H1 (cell line): ENCODE results near the gene PHKG2. TPM values are rescaled to one million over a fixed set of nuclear protein-coding genes. Genes with fewer than 3 reads are reported as not detected.
A peak's percentile ranks its signal among the peaks of the same experiment; 100 is the strongest.

Experiments
- ASH2L ChIP-seq: fragments of 200-600, 300-600 bp; sonication (generic); IDR thresholded peaks from one replicate; pipeline ENCODE4 v1.7.1; 2017; ENCODE audit warnings: low read length
- BRCA1 ChIP-seq: IDR thresholded peaks from 2 replicates; pipeline ENCODE4 v1.6.1; 2012; ENCODE audit warnings: low read depth, low read length, improper control_type of control experiment
- CBX5 ChIP-seq: fragments of 300-800, 300-1000 bp; sonication (generic); IDR thresholded peaks from 2 replicates; pipeline ENCODE4 v1.7.1; 2016; ENCODE audit warnings: antibody characterized with exemption, low read length, low read depth
- CBX8 ChIP-seq: fragments of 300-800, 300-1000 bp; sonication (generic); IDR thresholded peaks from 2 replicates; pipeline ENCODE4 v1.7.1; 2016; ENCODE audit warnings: low read depth, low read length, borderline replicate concordance
- CREB1 ChIP-seq: IDR thresholded peaks from 2 replicates; pipeline ENCODE4 v1.6.1; 2012; ENCODE audit warnings: inconsistent platforms
- CTBP2 ChIP-seq: IDR thresholded peaks from 2 replicates; pipeline ENCODE4 v1.7.0; 2011; ENCODE audit warnings: borderline replicate concordance, mild to moderate bottlenecking, moderate library complexity, mixed read lengths, low read length; ENCODE audit not compliant: insufficient read depth, insufficient read length
- EP300 ChIP-seq, 2 experiments: IDR thresholded peaks; 1 replicate in 1 of 2; 2 replicates in 1 of 2; pipeline ENCODE4 v1.6.1; 2011 to 2012; ENCODE audit warnings: low read depth in 2 of 2, low read length in 2 of 2, mild to moderate bottlenecking in 2 of 2, borderline replicate concordance in 1 of 2, inconsistent platforms in 1 of 2, moderate library complexity in 1 of 2
- FOSL1 ChIP-seq: IDR thresholded peaks from 2 replicates; pipeline ENCODE4 v1.6.1; 2011; ENCODE audit warnings: mild to moderate bottlenecking, low read depth, low read length, moderate library complexity; ENCODE audit not compliant: insufficient read depth
- KDM5A ChIP-seq: fragments of 200-600 bp; IDR thresholded peaks from 2 replicates; pipeline ENCODE4 v1.7.1; 2012; ENCODE audit warnings: mild to moderate bottlenecking, low read length, inconsistent platforms, mixed read lengths
- MAFK ChIP-seq: IDR thresholded peaks from 2 replicates; pipeline ENCODE4 v1.6.1; 2012; ENCODE audit warnings: low read depth, mild to moderate bottlenecking, improper control_type of control experiment, low read length
- NANOG ChIP-seq: IDR thresholded peaks from 2 replicates; pipeline ENCODE4 v1.6.1; 2011; ENCODE audit warnings: low read length, low read depth, mild to moderate bottlenecking, inconsistent platforms; ENCODE audit not compliant: insufficient read depth, poor library complexity, severe bottlenecking
- PHF8 ChIP-seq: fragments of 200-600 bp; sonication (generic); conservative IDR thresholded peaks from 2 replicates; pipeline ENCODE4 v1.7.1; 2012; ENCODE audit warnings: low read depth, mild to moderate bottlenecking, inconsistent platforms, low read length, moderate library complexity
- POLR2A ChIP-seq, 2 experiments: IDR thresholded peaks; 1 replicate in 1 of 2; 2 replicates in 1 of 2; pipeline ENCODE4 v1.6.1; 2011; ENCODE audit warnings: low read depth in 2 of 2, low read length in 2 of 2, mild to moderate bottlenecking in 2 of 2; ENCODE audit errors: control extremely low read depth in 1 of 2
- RAD21 ChIP-seq, 2 experiments: IDR thresholded peaks in 1 of 2; conservative IDR thresholded peaks in 1 of 2; 2 replicates each; pipeline ENCODE4 v1.6.1; 2011; ENCODE audit warnings: low read depth in 2 of 2, low read length in 2 of 2, improper control_type of control experiment in 1 of 2, inconsistent platforms in 1 of 2, mild to moderate bottlenecking in 1 of 2, moderate library complexity in 1 of 2
- RBBP5 ChIP-seq: IDR thresholded peaks from 2 replicates; pipeline ENCODE4 v1.7.1; 2012; ENCODE audit warnings: low read depth, mild to moderate bottlenecking, inconsistent platforms, low read length, moderate library complexity, borderline replicate concordance
- RFX5 ChIP-seq: IDR thresholded peaks from 2 replicates; pipeline ENCODE4 v1.6.1; 2011; ENCODE audit warnings: low read depth, low read length, improper control_type of control experiment, borderline replicate concordance
- RNF2 ChIP-seq: fragments of 200-900, 300-1000 bp; sonication (generic); IDR thresholded peaks from 2 replicates; pipeline ENCODE4 v1.7.1; 2016; ENCODE audit warnings: borderline replicate concordance, low read depth, mild to moderate bottlenecking, antibody characterized with exemption, low read length; ENCODE audit not compliant: poor library complexity, severe bottlenecking; ENCODE audit errors: missing control alignments
- SAP30 ChIP-seq: fragments of 300-600 bp; sonication (generic); IDR thresholded peaks from 2 replicates; pipeline ENCODE4 v1.7.1; 2012; ENCODE audit warnings: low read length, moderate library complexity, mild to moderate bottlenecking, inconsistent platforms; ENCODE audit not compliant: insufficient read depth, insufficient replicate concordance
- SIRT6 ChIP-seq: IDR thresholded peaks from one replicate; pipeline ENCODE4 v1.7.1; 2012; ENCODE audit warnings: low read length, inconsistent platforms
- SIX5 ChIP-seq: IDR thresholded peaks from 2 replicates; pipeline ENCODE4 v1.6.1; 2011; ENCODE audit warnings: mild to moderate bottlenecking, low read depth, low read length
- SP2 ChIP-seq: IDR thresholded peaks from 2 replicates; pipeline ENCODE4 v1.6.1; 2012; ENCODE audit warnings: mild to moderate bottlenecking, low read length, inconsistent platforms
- TAF1 ChIP-seq: IDR thresholded peaks from 2 replicates; pipeline ENCODE4 v1.6.1; 2011; ENCODE audit warnings: mild to moderate bottlenecking, low read depth, low read length
- TBP ChIP-seq: IDR thresholded peaks from 2 replicates; pipeline ENCODE4 v1.6.1; 2011; ENCODE audit warnings: low read depth, low read length, improper control_type of control experiment
- TEAD4 ChIP-seq: IDR thresholded peaks from 2 replicates; pipeline ENCODE4 v1.6.1; 2012; ENCODE audit warnings: low read depth, low read length, inconsistent platforms, mixed read lengths
- YY1 ChIP-seq: IDR thresholded peaks from 2 replicates; pipeline ENCODE4 v1.6.1; 2011; ENCODE audit warnings: low read depth, mild to moderate bottlenecking, low read length
- polyA plus RNA-seq, 7 experiments: library from polyadenylated mRNA; depleted of rRNA in 3 of 7; stranded (reverse) in 5 of 7; unstranded in 2 of 7; fragments of >200 nt in 5 of 7; fragments of 200-250 nt in 2 of 7; gene quantifications; 1 replicate in 5 of 7; 2 replicates in 1 of 7; 4 replicates in 1 of 7; pipeline versions ENCODE4 v1.2.1 to v1.2.3, GENCODE V29; 2011 to 2013; ENCODE audit warnings: missing spikeins in 2 of 7, mixed read lengths in 2 of 7
- total RNA-seq: library from RNA; stranded (reverse); fragmentation: NEBNext Ultra II Directional; extraction: Animal tissue kit (Norgen Biotek cat#: 25700); gene quantifications from 2 replicates; pipeline ENCODE4 v1.2.1, GENCODE V29; 2021

The PHKG2 gene
- total and polyA plus RNA-seq, 2 of the 8 experiments (the other 6 are each of a cell fraction or from before 2014, with no cell fraction given): 36.0 to 53.4 TPM

GRCh38 chr16:30786936-30787612, 38.8 kb downstream of the PHKG2 start, which contains the start of gene ZNF629 (continued):
- peak in 1 of 2 experiments; percentile 17; a peak in 1 of 4 replicates for TF ChIP-seq RAD21 (IDR thresholded peaks at IDR 0.05 in 1 of 2, conservative IDR thresholded peaks at IDR 0.05 in 1 of 2; ENCODE audit: low read depth in 2 of 2, low read length in 2 of 2)
- TF ChIP-seq EP300 (IDR thresholded peaks at IDR 0.05; ENCODE audit: borderline replicate concordance in 1 of 2, low read depth in 2 of 2, low read length in 2 of 2): 0 out of 3 replicates have a peak, but pooled peaks of 1 of the 2 experiments have one; percentile 11
- peak; percentile 66; the same call in 1 of the 2 replicates for TF ChIP-seq PHF8
- TF ChIP-seq CBX8: no peak
- TF ChIP-seq TBP: peak; percentile 91
- peak; percentile 95 for TF ChIP-seq SP2
- TF ChIP-seq CREB1: no peak; the same call in 1 of the 2 replicates
- TF ChIP-seq FOSL1: no peak
- TF ChIP-seq POLR2A (IDR thresholded peaks at IDR 0.05; ENCODE audit: control extremely low read depth in 1 of 2, low read depth in 2 of 2, low read length in 2 of 2): peak in 1 of 2 experiments; percentile 59; a peak in 2 of 3 replicates
- no peak for TF ChIP-seq NANOG
- no peak for TF ChIP-seq KDM5A
- TF ChIP-seq CTBP2: no peak
- TF ChIP-seq ASH2L: no peak
- no peak for TF ChIP-seq YY1
- no peak for TF ChIP-seq SIX5
- TF ChIP-seq SAP30: no peak
- TF ChIP-seq RBBP5: no peak
- TF ChIP-seq BRCA1: no peak
- TF ChIP-seq CBX5: no peak
- TF ChIP-seq RFX5: no peak
- TF ChIP-seq MAFK: no peak
- TF ChIP-seq RNF2: no peak
- TF ChIP-seq SIRT6: no peak
- no peak for TF ChIP-seq TEAD4
- TF ChIP-seq TAF1: peak; percentile 96
